ENCODE data around the gene MKRN2OS.

GRCh38 chr3:12489832-12490231 lies 55.5 kb downstream of the MKRN2OS start:
- TF ChIP-seq, protein P1, sequence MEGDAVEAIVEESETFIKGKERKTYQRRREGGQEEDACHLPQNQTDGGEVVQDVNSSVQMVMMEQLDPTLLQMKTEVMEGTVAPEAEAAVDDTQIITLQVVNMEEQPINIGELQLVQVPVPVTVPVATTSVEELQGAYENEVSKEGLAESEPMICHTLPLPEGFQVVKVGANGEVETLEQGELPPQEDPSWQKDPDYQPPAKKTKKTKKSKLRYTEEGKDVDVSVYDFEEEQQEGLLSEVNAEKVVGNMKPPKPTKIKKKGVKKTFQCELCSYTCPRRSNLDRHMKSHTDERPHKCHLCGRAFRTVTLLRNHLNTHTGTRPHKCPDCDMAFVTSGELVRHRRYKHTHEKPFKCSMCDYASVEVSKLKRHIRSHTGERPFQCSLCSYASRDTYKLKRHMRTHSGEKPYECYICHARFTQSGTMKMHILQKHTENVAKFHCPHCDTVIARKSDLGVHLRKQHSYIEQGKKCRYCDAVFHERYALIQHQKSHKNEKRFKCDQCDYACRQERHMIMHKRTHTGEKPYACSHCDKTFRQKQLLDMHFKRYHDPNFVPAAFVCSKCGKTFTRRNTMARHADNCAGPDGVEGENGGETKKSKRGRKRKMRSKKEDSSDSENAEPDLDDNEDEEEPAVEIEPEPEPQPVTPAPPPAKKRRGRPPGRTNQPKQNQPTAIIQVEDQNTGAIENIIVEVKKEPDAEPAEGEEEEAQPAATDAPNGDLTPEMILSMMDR (optimal IDR thresholded peaks at IDR 0.05 in 1 of 3, IDR thresholded peaks at IDR 0.05 in 1 of 3, conservative IDR thresholded peaks at IDR 0.05 in 1 of 3; ENCODE audit: extremely low read depth in 1 of 3, insufficient read depth in 2 of 3, low read length in 3 of 3) = no peak
- TF ChIP-seq EZH2 (IDR thresholded peaks at IDR 0.05; ENCODE audit: low read length) = no peak
